Activated CD8-positive, alpha-beta memory T cell treated with anti-CD3 and anti-CD28 coated beads, Interleukin-2, amount 50 U/mL, for 48 hours (primary cell): ENCODE measurements around the gene GAREM1.

Experiments
- DNase-seq: peaks from one replicate; pipeline ENCODE4 v3.0.0-alpha.2; 2020

GAREM1 gene

DNA sequence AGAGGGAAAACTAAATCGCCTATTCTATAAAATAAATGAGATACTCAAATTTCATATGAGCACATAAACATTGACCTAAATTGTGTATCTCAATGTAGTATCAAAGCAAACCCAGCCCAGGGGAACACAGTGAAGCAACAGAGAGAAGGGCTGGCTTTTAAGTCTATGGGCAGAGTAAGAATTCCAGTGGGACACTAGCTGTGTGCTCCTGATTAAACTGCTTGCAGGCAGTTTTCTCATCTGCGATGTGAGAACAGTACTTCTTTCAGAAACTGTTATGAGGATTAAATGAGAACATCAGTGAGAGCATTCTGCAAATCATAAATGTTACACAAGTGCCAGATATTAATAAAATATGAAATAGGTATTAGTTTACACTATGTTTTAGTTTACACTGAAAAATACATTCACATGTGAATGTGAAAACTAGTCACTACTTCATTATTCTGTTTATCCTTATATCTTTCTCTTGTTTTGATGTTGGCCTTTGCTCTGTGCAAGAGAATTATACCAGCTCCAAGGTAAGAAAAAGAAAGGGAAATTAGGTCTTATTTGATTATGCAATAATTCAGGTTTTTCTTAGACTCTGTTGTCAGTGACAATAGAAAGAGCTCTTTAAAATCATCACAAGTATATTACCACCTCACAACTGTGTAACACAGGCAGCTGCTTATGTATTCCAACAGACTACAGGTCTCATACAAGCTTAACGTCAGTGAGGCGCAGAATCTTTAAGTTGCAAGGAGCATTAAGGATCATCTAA lies 47.5 kb downstream of the GAREM1 start:
- DNase-seq = no peak

DNA sequence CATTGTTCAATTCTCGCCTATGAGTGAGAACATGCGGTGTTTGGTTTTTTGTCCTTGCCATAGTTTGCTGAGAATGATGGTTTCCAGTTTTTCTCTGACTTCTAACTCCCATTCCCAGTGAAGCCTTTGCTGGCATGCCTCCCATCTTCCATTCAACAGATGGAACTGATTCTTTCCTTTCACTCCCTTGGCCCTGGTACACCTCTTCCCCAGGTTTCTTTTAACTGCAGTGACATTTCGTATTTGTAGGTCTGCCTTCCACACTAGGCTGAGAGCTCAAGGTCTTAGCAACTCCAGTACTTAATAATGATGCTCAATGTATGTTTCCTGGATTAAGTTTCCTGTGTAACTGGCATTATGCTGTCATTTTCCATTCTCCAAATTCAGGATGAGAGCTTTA lies 48.5 kb downstream of the GAREM1 start:
- DNase-seq = no peak

DNA sequence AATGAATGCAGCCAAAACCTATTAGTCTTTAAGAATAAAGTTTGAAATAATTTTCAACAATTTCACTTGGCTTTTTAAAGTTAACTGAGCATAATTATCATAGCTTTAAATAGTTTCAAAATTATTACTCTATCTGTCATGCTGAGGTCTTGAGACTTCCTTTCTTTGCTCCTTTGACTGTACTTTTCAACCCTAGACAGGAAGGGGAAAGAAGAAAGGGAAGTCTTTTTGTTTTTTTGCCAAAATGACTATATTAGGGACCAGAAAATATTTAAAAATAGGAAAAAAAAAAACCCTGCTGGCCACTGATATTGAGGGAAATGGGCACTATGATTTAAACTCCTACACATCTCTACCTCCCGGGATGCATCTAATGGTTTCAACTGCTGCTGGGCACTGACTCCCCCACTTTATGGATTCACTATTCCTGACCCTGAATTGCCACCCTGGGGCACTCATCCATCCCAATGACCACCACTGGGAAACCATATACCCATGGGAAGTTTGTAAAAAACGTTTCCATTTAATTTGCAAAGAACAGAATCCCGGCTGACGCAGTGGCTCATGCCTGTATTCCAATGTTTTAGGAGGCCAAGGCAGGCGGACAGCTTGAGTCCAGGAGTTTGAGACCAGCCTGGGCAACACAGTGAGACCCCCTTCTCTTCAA lies 50.5 kb downstream of the GAREM1 start:
- DNase-seq = no peak

DNA sequence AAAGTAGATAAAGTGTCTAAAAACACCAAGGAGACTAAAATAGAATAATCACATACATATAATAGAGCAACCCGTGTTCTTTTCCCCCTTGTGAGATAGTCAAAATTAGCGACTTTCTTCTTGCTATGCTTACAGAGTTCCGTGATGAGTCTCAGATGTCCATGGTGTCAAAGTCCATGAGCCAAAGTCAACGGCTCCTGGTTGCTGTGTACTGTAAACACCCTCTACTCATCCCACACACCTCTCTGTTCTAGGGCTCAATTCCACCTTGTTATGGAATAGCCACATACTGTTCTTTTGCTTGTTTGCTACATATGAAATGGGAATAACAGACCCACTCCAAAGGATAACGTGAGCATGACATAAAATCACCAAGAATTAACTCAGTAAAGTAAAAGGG lies 52.5 kb downstream of the GAREM1 start:
- no peak for DNase-seq

DNA sequence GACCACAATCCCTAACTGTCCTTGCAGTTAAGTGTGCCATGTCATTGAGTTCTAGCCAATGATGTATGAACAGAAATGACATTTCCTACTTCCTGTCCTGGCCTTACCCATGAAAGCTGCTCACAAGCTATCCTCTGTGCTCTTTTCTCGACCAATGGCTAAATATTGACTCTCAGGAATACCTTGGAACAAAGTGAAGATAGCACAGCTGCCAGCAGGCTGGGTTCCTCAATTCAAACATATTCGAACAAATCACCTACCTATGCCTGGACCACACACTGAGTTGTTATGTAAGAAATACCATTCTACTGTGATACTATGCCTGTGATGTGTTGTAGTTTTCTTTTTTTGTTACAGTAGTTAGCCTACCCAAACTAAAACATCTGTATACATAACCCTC lies 65.1 kb downstream of the GAREM1 start:
- no peak for DNase-seq

DNA sequence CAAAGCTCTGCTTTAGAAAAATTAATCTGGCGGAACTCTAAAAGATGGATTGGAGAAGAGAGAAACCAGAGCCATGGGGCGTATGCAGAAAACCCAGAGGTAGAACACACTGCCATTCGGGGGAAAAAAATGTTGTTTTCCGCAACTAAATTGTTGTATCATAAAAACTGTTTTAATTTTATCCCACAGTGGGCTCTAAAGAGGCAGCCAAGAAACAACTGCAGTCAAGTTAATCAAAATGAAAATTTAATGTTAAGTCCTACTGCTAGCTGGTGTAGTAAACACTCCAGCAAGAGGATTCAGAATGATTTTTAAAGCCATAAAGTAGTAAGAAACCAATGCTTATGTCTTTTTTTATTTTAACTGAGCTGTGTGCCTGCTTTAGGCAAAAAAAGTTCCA lies 69.1 kb downstream of the GAREM1 start:
- DNase-seq = no peak

DNA sequence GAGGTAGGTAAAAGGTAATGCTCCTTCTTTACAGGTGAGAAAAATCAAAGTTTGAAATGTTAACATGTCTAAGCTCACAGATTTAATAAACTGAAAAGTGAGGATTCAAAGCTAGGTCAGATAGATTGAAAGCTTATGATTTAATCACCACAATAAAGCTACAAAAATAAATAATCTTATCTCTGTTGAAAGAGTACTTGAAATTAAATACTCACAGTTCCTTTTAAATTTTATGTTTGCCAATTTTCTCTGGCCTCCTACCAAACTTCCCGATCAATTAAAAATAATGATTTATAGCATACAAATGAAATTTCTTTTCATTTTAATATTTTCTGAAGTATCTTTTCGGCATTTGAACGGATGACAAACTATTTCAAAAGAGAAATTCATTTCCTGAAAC lies 77.3 kb downstream of the GAREM1 start:
- no peak for DNase-seq

DNA sequence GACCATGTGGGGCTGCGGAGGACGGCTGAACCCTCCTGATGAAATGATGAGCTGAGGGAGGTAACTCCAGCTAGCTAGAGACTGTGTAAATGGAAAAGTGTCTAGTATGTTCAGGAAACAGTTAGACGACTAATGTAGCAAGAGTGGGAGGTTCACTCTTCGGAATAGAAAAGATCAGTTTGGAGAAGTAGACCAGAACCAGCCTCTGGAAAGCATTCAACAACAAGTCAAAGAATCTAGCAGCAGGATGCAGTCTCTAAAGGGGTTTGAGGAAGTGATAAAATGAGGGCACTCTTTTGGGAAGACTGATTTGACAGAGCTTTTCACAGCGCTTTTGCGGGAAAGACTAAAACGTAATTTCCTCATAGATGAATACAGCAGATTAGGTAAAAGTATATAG lies 79.6 kb downstream of the GAREM1 start:
- no peak for DNase-seq

DNA sequence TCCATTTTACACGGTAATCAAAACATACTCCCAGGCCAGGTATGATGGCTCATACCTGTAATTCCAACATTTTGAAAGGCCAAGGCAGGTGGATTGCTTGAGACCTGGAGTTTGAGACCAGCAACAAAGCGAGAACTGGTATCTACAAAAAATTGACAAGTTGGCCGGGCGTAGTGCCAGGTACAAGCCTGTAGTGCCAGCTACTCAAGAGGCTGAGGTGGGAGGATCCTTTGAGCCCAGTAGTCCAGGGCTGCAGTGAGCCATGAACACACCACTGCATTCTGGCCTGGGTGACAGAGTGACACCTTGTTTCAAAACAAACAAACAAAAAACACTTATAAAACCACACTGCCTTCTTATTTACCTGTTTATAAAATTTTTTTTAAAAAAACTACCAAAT lies 80.8 kb downstream of the GAREM1 start:
- no peak for DNase-seq

DNA sequence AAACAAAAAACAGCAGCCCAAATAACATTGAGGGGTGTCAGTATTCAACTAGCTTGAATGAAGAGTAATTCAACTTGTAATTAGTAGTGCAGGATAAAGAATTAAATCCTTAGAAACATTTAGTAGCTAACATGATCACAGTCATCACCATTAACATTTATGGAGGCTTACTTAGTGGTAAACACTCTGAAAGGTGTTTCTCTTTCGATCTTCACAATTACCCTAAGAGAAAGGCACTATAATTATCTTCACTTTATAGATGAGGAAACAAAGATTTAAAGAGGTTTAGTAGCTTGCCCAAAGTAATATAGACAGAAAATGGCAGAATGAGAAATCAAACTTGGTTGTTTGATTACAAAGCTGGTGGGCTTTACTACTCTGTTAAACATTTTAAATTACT lies 81.5 kb downstream of the GAREM1 start:
- no peak for DNase-seq

DNA sequence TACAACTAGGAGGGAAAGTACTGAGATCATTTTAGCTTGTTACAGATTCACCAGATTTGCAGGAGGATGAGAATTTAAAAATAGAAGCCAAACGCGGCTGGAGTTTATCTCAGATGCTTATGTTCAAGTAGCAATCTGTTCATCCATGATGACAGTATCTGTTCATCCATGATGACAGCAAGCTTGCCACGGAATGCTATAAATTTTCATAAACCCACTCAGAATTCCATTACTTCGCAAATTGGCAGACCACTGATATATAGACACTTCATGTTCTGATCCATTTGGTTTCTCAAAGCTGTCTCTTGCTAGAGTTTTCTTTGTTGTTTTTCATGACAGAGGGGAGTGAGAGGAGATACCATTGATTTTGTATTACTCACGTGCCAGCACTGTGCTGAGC lies 84.2 kb downstream of the GAREM1 start:
- no peak for DNase-seq

DNA sequence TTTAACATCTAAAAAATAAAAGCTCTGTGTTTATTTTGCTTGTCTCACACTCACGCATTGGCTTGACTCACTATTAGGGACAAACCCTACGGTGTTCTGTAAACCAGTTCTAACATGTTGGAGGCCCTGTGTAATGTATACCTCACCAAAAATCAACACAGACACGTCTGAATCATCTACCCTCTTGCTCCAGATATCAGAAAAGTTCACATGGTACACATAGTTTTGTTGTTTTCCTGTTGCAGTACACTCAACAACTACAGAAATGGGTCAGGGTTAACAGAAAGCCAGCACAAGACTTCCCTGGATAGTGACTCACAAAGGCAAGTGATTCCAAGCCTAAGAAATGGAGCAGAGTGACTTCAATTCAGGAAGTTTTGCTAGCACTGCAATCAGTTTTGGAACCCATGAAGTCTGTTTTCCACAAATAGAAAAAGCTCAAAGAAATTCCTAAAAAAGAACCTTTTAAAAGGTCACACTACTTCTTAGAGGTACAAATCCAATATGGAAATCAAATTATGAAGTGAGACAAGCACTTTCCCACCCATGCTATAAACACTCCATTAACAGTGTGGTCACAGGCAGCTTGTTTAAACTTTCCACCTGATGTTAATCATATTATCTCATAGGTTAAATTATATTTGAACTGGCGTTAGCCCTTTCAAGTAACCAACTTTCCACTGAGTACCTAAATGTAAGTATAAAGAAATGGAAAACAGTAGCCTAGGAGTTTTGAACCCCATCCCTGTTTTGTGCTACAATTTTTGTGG lies 87.4 kb downstream of the GAREM1 start:
- DNase-seq = no peak

DNA sequence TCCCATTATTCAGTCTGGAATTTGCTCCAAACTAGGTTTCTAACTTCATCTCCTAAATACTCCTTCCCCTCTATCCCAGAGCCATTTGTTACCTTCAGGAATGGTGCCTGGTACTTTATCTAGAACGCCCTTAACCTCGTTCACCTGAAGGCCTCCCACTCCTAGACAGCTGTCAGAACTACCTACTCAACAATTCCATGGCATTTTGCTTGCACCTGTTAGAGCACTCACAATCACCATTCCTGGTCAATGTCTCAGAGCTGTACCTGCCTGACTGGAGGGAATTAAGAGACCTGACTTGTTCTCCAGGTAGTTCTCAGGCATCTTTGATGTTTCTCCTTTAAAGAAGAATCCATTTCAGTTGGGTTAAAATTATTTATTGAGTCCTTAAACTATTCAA lies 88.9 kb downstream of the GAREM1 start:
- no peak for DNase-seq

DNA sequence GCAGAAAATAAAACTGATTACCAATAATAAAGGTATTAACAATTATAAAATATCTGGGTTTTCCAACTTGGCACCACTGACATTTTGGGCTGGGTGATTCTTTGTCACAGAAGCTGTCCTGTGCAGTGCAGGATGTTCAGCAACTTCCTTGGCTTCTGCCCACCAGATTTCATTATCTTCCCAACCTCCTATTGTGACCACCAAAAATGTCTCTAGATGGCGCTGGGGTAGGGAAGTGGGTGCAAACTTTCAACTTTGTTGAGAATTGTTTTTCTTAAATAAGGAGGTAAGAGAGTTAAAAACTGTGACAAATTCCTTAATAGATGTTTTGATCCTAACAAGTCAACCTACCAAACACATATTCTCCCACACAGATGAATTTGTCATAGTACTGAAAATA lies 90.1 kb downstream of the GAREM1 start:
- no peak for DNase-seq

DNA sequence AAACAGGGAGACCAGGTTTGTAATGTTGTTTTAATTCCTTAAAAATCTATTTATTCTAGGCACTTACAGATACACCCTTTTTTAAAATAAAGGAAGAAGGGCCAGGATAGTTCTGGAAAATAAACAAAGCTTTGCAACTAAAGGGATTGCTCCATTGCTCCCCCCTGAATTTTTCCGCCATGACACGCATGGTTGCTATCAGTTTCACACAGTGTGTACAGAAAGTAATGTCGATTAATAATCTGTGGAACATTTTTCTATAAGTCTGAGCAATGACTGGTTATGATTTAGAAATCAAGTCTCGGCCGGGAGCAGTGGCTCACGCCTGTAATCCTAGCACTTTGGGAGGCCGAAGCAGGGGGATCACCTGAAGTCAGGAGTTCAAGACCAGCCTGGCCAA lies 90.8 kb downstream of the GAREM1 start:
- no peak for DNase-seq

DNA sequence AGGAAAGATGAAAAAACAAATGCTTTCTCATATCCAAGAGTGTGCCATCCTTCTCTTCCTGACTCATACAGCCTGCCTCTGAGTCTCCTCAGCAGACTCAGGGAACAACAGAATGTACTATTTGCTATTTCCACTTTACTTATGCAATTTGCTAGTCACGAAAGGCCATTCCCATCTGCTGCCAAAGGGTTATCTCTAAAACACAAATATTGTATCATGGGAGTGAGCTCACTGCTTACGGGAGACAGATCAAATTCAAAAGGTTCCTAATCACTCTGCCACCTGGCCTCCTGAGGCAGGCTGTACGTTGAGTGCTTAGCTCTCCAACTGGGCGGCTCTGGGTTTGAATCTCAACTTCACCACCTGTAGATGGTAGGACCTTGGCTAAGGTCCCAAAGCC lies 92.0 kb downstream of the GAREM1 start:
- DNase-seq = no peak

DNA sequence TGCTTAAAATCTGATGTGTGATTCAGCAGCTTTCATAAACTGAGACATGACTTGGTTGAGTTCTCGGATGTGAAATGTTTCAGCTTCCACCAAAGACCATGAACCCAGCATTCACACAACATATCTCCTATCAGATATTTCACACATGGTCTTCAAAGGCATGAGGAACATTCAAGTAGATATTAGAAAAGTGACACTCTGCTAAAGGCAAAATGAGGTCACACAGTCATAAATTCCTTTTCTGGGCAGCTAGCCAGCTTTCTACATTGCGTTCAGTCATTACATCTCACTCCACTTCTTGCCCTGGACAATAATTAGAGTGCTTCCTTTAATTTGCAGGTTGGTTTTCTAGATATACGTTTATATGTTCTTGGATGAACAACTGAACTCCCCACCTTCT lies 96.7 kb downstream of the GAREM1 start:
- DNase-seq = no peak

DNA sequence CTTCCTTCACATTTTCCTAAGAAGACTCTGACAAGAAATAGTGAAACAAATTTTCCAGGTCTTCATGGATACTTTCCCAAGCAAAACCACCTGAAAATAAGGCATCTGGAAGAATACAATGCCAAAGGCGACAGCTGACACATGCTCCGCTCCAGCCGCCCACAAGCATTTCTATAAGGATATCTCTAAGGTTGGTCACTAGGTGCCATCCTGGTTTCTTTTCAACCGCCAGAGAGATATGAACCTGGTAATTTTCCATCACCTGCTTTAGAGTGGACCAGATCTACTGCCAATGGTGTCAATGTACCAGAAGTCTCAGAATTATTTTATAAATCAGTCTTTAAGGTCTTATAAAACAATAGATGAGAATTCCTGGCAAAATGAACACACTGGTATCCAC lies 97.2 kb downstream of the GAREM1 start:
- no peak for DNase-seq

DNA sequence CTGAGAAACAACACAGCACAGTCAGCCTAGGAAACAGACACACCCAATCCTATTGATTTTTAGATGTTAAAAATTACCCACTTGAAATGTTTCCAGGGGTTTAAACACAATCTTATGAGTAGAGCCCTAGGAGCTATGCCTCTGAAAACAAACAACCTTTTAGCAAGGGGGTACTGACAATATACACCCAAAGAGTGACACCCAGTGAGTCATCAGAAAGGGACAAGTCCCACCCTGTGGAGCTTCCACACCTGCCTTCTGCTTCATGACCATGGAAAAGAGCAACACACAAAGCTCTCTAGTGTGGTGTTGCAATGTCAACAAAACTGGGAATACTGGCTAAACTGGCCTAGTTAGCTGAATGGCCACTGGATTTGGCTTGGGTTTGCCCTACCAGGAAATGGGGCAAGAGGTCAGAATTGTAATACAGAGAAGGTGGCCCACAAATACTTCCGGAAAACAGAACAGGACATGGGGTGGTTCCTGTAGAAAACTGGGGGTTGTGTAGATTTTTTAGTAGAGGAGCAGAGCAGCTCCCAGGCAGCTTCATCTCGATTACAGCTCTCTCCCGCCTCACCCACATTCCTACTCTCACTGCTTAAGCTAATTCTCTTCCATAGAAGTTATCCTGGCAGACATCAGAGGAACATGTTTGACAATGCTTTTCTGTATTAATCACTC lies 98.2 kb downstream of the GAREM1 start:
- DNase-seq = no peak

DNA sequence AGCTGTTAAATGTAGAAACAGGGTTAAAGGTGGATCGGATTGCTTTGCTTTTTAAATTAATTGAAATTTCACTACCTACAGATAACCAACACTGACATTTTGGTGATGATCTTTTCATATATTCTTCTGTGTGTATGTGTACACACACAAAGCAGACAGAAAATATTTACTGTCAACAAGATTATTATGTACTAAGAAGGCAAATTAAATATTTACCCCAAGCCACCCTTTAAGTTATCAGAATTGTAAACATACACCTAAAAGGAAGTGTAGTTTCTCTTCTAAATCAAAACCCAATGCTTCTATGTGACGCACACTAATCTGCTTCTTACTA lies 98.7 kb downstream of the GAREM1 start:
- no peak for DNase-seq

DNA sequence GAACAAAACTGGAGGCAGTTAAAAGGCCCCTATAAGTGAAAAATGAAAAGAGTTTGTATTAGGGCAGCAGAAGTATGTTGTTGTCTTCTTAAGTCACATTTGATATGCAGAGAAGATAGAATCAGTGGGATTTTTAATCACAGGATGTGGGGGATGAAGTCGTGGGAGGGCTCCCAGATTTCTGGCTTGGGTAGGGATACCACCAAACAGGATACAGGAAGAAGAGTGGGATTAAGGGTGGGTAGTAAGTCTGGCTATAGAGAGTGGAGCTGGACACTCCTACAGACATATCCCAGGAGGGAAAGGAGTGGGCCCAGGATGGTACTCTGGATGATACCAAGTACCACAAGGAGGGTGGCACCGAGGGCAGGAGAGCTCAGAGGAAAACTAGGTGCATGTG lies 99.3 kb downstream of the GAREM1 start:
- DNase-seq = no peak

DNA sequence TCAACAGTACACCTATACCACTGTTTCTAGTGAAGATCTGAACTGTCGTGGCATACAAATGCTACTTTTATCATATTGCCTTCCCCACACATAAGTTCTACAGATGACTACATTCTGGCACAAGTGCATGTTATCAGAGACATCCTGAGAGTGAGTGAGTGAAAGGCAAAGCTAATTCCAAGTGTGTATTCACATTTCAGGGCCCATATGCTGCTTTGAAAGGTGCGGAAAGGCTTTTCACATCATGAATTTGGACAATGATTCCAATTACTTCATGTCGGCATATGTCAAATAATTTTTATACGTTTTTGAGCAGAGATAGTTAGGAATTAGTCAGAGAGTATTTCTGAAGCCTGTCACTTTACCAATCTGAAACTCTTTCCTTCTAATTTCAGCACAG lies 101.7 kb downstream of the GAREM1 start:
- DNase-seq = no peak

DNA sequence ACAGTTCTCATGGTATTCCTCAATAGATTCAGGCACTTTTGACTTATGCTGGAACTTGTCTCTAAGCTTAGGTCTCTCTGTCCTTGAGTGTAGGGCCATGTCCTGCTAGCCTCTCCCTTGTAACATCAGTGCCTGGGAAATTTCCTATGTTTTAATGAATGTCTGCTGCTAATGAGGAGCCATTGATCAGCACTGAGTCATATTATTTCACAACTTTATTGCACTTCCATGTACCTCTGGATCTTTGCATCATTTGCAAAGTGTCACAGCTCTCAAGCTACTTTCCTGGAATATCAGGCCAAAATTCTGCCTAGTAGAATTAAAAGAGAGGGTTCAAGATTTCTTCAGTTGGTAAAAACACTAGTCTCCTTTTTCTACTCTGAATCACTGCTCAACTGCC lies 102.5 kb downstream of the GAREM1 start:
- DNase-seq = no peak
